HepG2 (cell line): ENCODE results near the gene CD9. TPM values are rescaled to one million over a fixed set of nuclear protein-coding genes. Genes with fewer than 3 reads are reported as not detected.

ENCODE experiments used
- ATAC-seq: fragments of 200-7000 bp; cut with Tn5 transposase; 3 replicates; pipeline ENCODE4 v1.9.1; 2020; ENCODE audit warnings: mild to moderate bottlenecking, moderate library complexity
- BruUV-seq: library from RNA; stranded (reverse); fragments of 400-500 nt; replicated peaks from 2 replicates; lab custom pipeline; 2021; lab: Mats Ljungman, UMichigan
- CTCF ChIA-PET: fragments of 300-600 bp; formaldehyde crosslinking; extraction: SDS; loops from one replicate; lab custom pipeline; 2021; ENCODE audit warnings: low total read pairs, inconsistent platforms, low intra/inter-chr PET ratio; lab: Yijun Ruan, JAX
- POLR2A ChIA-PET: fragments of 350-600 bp; sonication (Branson Sonifier 250); formaldehyde crosslinking; loops from one replicate; lab custom pipeline; 2020; ENCODE audit warnings: antibody characterized with exemption, inconsistent platforms; lab: Yijun Ruan, JAX
- DNase-seq: peaks from one replicate; pipeline ENCODE4 v3.0.0-alpha.2; 2015; ENCODE audit warnings: low spot score
- FAIRE-seq: peaks from 3 replicates; lab custom pipeline; 2011; peaks lifted over from hg19 to GRCh38; lab: Jason Lieb, UNC
- H2AFZ ChIP-seq: one replicate; pipeline ENCODE4 v1.6.1; 2011; ENCODE audit warnings: low read length, inconsistent platforms
- H3K27ac ChIP-seq: fragments of 300-600 bp; 3 replicates; pipeline ENCODE4 v1.8.0; 2011; ENCODE audit warnings: mixed run types, mild to moderate bottlenecking, mixed read lengths, low read length, inconsistent platforms; ENCODE audit not compliant: insufficient read depth; ENCODE audit errors: extremely low read length
- H3K27me3 ChIP-seq, 2 experiments: fragments of 200-600 bp in 1 of 2; 2 replicates in 1 of 2; 3 replicates in 1 of 2; pipeline versions ENCODE4 v1.6.0 to v1.8.0; 2011; ENCODE audit warnings: low read length in 2 of 2, mild to moderate bottlenecking in 2 of 2, moderate library complexity in 2 of 2, inconsistent platforms in 1 of 2; ENCODE audit not compliant: insufficient read depth in 2 of 2, control insufficient read depth in 1 of 2
- H3K36me3 ChIP-seq, 2 experiments: fragments of 200-600 bp in 1 of 2; replicated peaks in 1 of 2; 2 replicates in 1 of 2; 3 replicates in 1 of 2; pipeline versions ENCODE4 v1.5.1 to v1.8.0; 2011; ENCODE audit warnings: low read length in 2 of 2, inconsistent platforms in 1 of 2; ENCODE audit not compliant: insufficient read depth in 2 of 2, control insufficient read depth in 1 of 2
- H3K4me1 ChIP-seq: 2 replicates; pipeline ENCODE4 v1.5.1; 2012; ENCODE audit warnings: low read length, inconsistent platforms; ENCODE audit not compliant: insufficient read depth
- H3K4me2 ChIP-seq: 2 replicates; pipeline ENCODE4 v1.6.0; 2011; ENCODE audit warnings: low read depth, low read length, inconsistent platforms
- H3K4me3 ChIP-seq, 3 experiments: fragments of 200-600 bp in 1 of 3; sonication (generic), shearing (Covaris generic) in 1 of 3; replicated peaks in 1 of 3; 2 replicates each; pipeline ENCODE4 v1.5.1; 2011 to 2016; ENCODE audit warnings: low read length in 3 of 3, inconsistent platforms in 2 of 3, low read depth in 2 of 3, mild to moderate bottlenecking in 2 of 3, control low read depth in 1 of 3, mixed read lengths in 1 of 3; ENCODE audit not compliant: insufficient read depth in 1 of 3
- H3K79me2 ChIP-seq: one replicate; pipeline ENCODE4 v1.6.1; 2011; ENCODE audit warnings: low read length, inconsistent platforms; ENCODE audit not compliant: insufficient read depth
- H3K9ac ChIP-seq: 2 replicates; pipeline ENCODE4 v1.6.0; 2011; ENCODE audit warnings: mild to moderate bottlenecking, low read depth, low read length, inconsistent platforms; ENCODE audit not compliant: insufficient read depth
- H3K9me3 ChIP-seq: 2 replicates; pipeline ENCODE4 v1.5.1; 2012; ENCODE audit warnings: mild to moderate bottlenecking, low read length
- H4K20me1 ChIP-seq: 2 replicates; pipeline ENCODE4 v1.6.0; 2011; ENCODE audit warnings: inconsistent platforms, mild to moderate bottlenecking, low read length, moderate library complexity; ENCODE audit not compliant: insufficient read depth
- CAMTA2 ChIP-seq: sonication (generic); formaldehyde crosslinking; IDR thresholded peaks from 2 replicates; pipeline ENCODE4 v1.4.0; 2020; ENCODE audit warnings: mild to moderate bottlenecking, missing genetic modification reagents, borderline replicate concordance
- CREM ChIP-seq, 2 experiments: sonication (generic) in 1 of 2; formaldehyde crosslinking in 1 of 2; IDR thresholded peaks; 2 replicates each; pipeline versions ENCODE4 v1.4.0 to v1.6.1; 2016 to 2020; ENCODE audit warnings: antibody characterized with exemption in 1 of 2, mild to moderate bottlenecking in 1 of 2, missing genetic modification reagents in 1 of 2
- ELF4 ChIP-seq: sonication (generic); formaldehyde crosslinking; IDR thresholded peaks from 2 replicates; pipeline ENCODE4 v1.5.0; 2020; ENCODE audit warnings: missing genetic modification reagents, mild to moderate bottlenecking, moderate library complexity, borderline replicate concordance
- ETV5 ChIP-seq: IDR thresholded peaks from 2 replicates; pipeline ENCODE4 v1.6.1; 2018; ENCODE audit warnings: missing biosample characterization, missing genetic modification reagents, inconsistent platforms, borderline replicate concordance
- GPN1 ChIP-seq: sonication (generic); formaldehyde crosslinking; IDR thresholded peaks from 2 replicates; pipeline ENCODE4 v1.5.1; 2020; ENCODE audit warnings: missing genetic modification reagents, borderline replicate concordance
- MEIS1 ChIP-seq: sonication (generic); formaldehyde crosslinking; IDR thresholded peaks from 2 replicates; pipeline ENCODE4 v1.9.0; 2021; ENCODE audit warnings: mild to moderate bottlenecking, missing genetic modification reagents, moderate library complexity, borderline replicate concordance
- POLR2G ChIP-seq: fragments of 200-400 bp; formaldehyde crosslinking; IDR thresholded peaks from 2 replicates; pipeline ENCODE4 v1.6.1; 2018; ENCODE audit warnings: mild to moderate bottlenecking, low read depth, low read length, moderate library complexity
- REL ChIP-seq: sonication (generic); formaldehyde crosslinking; conservative IDR thresholded peaks from 2 replicates; pipeline ENCODE4 v1.8.0; 2022; ENCODE audit warnings: mild to moderate bottlenecking, missing genetic modification reagents, moderate library complexity
- TBP ChIP-seq: sonication (generic); formaldehyde crosslinking; IDR thresholded peaks from 2 replicates; pipeline ENCODE4 v1.5.0; 2020; ENCODE audit warnings: missing genetic modification reagents
- YEATS2 ChIP-seq: sonication (generic); formaldehyde crosslinking; IDR thresholded peaks from 2 replicates; pipeline ENCODE4 v1.4.0; 2020; ENCODE audit warnings: missing genetic modification reagents, borderline replicate concordance
- ZFY ChIP-seq: sonication (generic); formaldehyde crosslinking; IDR thresholded peaks from 2 replicates; pipeline ENCODE4 v1.4.0; 2020; ENCODE audit warnings: missing genetic modification reagents
- ZNF660 ChIP-seq: sonication (generic); formaldehyde crosslinking; IDR thresholded peaks from 2 replicates; pipeline ENCODE4 v1.5.1; 2020; ENCODE audit warnings: mild to moderate bottlenecking, low read depth, missing genetic modification reagents, borderline replicate concordance
- WGBS: methylation state at CpG from one replicate; pipeline ENCODE4 v1.1.6; 2017; ENCODE audit warnings: low lambda C conversion rate; 5-methylcytosine and 5-hydroxymethylcytosine counted together
- in situ Hi-C: cut with HindIII; loops from 2 replicates; pipeline ENCODE4 v1.10.0; 2017; ENCODE audit warnings: low pct_unique_long_range_greater_than_20kb; ENCODE audit not compliant: extremely low pct_ligation_motif_present
- intact Hi-C: fragments of 100-400 bp; cut with micrococcal nuclease; formaldehyde crosslinking; loops from one replicate; pipeline ENCODE4 v1.10.0; 2022; ENCODE audit not compliant: unreplicated experiment
- polyA plus RNA-seq, 8 experiments: library from polyadenylated mRNA; depleted of rRNA in 3 of 8; stranded (reverse) in 7 of 8; unstranded in 1 of 8; fragments of >200 nt; fragmentation: Illumina TruSeq in 4 of 8; extraction: Trizol in 4 of 8; gene quantifications; 2 replicates each; pipeline versions ENCODE4 v1.2.1 to v1.2.3, GENCODE V29; 2011 to 2016; ENCODE audit warnings: low read depth in 4 of 8, missing spikeins in 1 of 8, mixed read lengths in 1 of 8; ENCODE audit not compliant: insufficient read depth in 1 of 8
- total RNA-seq, 5 experiments: library from RNA; depleted of rRNA; stranded (reverse); fragments of >200 nt; fragmentation: Illumina TruSeq; extraction: Trizol; gene quantifications; 2 replicates each; pipeline ENCODE4 v1.2.3, GENCODE V29; 2016; ENCODE audit warnings: low read depth in 1 of 5
- TF ChIP-seq, protein P1 (sequence below), 2 experiments: fragments of 450-650 bp in 1 of 2; sonication (generic) in 1 of 2; formaldehyde crosslinking; IDR thresholded peaks; 2 replicates each; pipeline versions ENCODE4 v1.5.0 to v1.8.0; 2020 to 2022; ENCODE audit warnings: mild to moderate bottlenecking in 1 of 2, missing genetic modification reagents in 1 of 2

The CD9 gene
- total and polyA plus RNA-seq, 2 of the 13 experiments (the other 11 are each of a cell fraction or from before 2014, with no cell fraction given) = 5.8 to 38.3 TPM

DNA sequence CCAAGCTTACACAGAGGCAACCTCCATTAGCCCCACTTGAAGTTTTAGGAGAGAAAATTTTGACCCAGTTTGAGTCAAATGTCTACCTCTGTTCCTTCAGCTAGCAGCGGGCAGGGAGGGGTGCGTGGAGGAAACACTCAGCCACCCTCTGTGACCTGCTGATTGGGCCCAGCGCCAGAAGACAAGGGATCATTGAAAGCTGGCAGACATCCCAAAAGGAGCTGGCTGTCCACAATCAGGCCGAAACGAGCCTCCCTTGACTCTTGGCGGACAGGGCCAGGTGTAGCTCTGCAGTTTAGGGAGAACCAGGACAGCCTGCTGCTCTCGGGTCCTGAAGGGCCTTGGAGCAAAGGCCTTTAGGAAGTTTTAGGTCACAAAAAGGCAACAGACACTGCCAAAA lies 41.3 kb downstream of the CD9 start (continued):
- TF ChIP-seq ETV5 (no peak), TBP (CRISPR knock-in tag) (no peak), CAMTA2 (CRISPR knock-in tag) (no peak), YEATS2 (no peak), ELF4 (no peak), MEIS1 (CRISPR knock-in tag) (no peak)

DNA sequence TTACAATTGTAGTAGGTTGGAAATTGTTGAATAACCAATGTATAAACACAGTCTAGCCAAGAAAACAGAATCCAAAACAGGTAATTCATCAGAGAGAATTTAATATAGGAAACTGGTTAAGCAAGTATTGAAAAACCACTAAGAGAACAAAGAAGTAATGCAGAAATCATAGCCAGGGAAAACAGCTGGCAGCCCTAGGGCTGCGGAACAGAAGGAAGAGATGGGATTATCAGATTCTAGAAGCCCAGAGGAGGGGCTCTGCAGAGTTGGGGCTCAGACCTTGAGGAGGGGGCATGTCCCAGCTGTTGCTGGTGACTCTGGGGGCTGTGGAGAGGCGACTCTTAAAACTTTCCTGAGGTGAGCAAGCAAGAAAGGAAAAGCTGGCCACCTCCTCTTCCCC lies 49.4 kb downstream of the CD9 start:
- ATAC-seq (no peak), FAIRE-seq (no peak), DNase-seq (no peak)
- Histone ChIP-seq H3K4me1 (no peaks in the 10 kb centered on the region), H3K4me2 (no peak overlapping the region), H3K36me3 (no peaks in the 10 kb centered on the region), H3K9me3 (no peaks in the 10 kb centered on the region), H2AFZ (no peak overlapping the region), H3K27me3 (peaks cover 6 to 47% of the 10 kb centered on the region in 2 experiments; a peak in 4 of 5 replicates), H3K79me2 (no peaks in the 10 kb centered on the region), H4K20me1 (no peaks in the 10 kb centered on the region), H3K27ac (no peak overlapping the region), H3K4me3 (no peak overlapping the region), H3K9ac (no peak overlapping the region)
- in situ Hi-C loops = no loop called here
- BruUV-seq = no TSS peak
- intact Hi-C loops = no loop called here
- ChIA-PET CTCF (no interaction called here), POLR2A (interaction anchor here (1.1 to 1.7 kb wide), 3 partner anchors 19 to 29 kb away, joined by 3 to 4 read pairs (median 3); no protein-coding TSS in a partner anchor)
- whole genome bisulfite sequencing = 44% methylated on average over 2 of the region's 2 CpGs
- TF ChIP-seq, protein P1, sequence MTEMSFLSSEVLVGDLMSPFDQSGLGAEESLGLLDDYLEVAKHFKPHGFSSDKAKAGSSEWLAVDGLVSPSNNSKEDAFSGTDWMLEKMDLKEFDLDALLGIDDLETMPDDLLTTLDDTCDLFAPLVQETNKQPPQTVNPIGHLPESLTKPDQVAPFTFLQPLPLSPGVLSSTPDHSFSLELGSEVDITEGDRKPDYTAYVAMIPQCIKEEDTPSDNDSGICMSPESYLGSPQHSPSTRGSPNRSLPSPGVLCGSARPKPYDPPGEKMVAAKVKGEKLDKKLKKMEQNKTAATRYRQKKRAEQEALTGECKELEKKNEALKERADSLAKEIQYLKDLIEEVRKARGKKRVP (CRISPR knock-in tag; IDR thresholded peaks at IDR 0.05) = no peak
- no peak for TF ChIP-seq ZFY (CRISPR knock-in tag)
- no peak for TF ChIP-seq CREM (IDR thresholded peaks at IDR 0.05)
- no peak for TF ChIP-seq CREM (CRISPR knock-in tag; IDR thresholded peaks at IDR 0.05)
- TF ChIP-seq REL = no peak
- TF ChIP-seq ZNF660 = no peak
- TF ChIP-seq POLR2G = no peak
- no peak for TF ChIP-seq GPN1 (CRISPR knock-in tag)
